Immature natural killer cell (primary cell): Measurements from ENCODE around the gene TMX2. TPM values are rescaled to one million over a fixed set of nuclear protein-coding genes. Genes with fewer than 3 reads are reported as not detected.
A peak's percentile ranks its signal among the peaks of the same experiment; 100 is the strongest.

Source experiments
- DNase-seq, 3 donors: peaks; one replicate each; pipeline ENCODE4 v3.0.0; 2022; ENCODE audit warnings: mixed read lengths in 1 of 3
- H3K27ac Mint-ChIP-seq, 6 donors: one replicate each; pipeline ENCODE4 v1.8.0; 2020; ENCODE audit warnings: mixed read lengths in 6 of 6, mild to moderate bottlenecking in 5 of 6, inconsistent platforms in 4 of 6, moderate library complexity in 3 of 6
- H3K27me3 Mint-ChIP-seq, 3 donors: one replicate each; pipeline ENCODE4 v1.8.0; 2020 to 2021; ENCODE audit warnings: low read depth in 3 of 3, mild to moderate bottlenecking in 3 of 3, mixed read lengths in 3 of 3, moderate library complexity in 3 of 3, inconsistent platforms in 1 of 3
- H3K36me3 Mint-ChIP-seq, 3 donors: one replicate each; pipeline ENCODE4 v1.8.0; 2020; ENCODE audit warnings: mixed read lengths in 3 of 3, inconsistent platforms in 2 of 3, mild to moderate bottlenecking in 2 of 3
- H3K4me1 Mint-ChIP-seq, 2 donors: one replicate each; pipeline ENCODE4 v1.8.0; 2020; ENCODE audit warnings: inconsistent platforms in 2 of 2, mild to moderate bottlenecking in 2 of 2, mixed read lengths in 2 of 2, moderate library complexity in 1 of 2
- H3K4me3 Mint-ChIP-seq, 5 donors: one replicate each; pipeline ENCODE4 v1.8.0; 2020; ENCODE audit warnings: mild to moderate bottlenecking in 5 of 5, mixed read lengths in 5 of 5, inconsistent platforms in 3 of 5, moderate library complexity in 3 of 5
- H3K9me3 Mint-ChIP-seq, 6 donors: one replicate each; pipeline ENCODE4 v1.8.0; 2020; ENCODE audit warnings: mild to moderate bottlenecking in 6 of 6, mixed read lengths in 6 of 6, inconsistent platforms in 4 of 6, moderate library complexity in 3 of 6
- polyA plus RNA-seq, 3 donors: library from polyadenylated mRNA; unstranded; fragments of 300-500 nt; fragmentation: Illumina TruSeq; gene quantifications; one replicate each; pipeline ENCODE4 v1.2.3, GENCODE V29; 2021

TMX2 gene
- polyA plus RNA-seq, 3 donors from 2014 or later, result 59.3 to 139 (median 72.1) TPM

- H3K27me3 Mint-ChIP-seq, result peaks cover 0 to 2% (median 0%) of the 10 kb centered on the region in 3 donors
- H3K4me1 Mint-ChIP-seq, result peaks cover 9 to 21% of the 10 kb centered on the region in 2 donors
- peaks cover 0 to 14% (median 3%) of the 10 kb centered on the region in 3 donors for H3K36me3 Mint-ChIP-seq
- H3K4me3 Mint-ChIP-seq, result no peak overlapping the region
- H3K9me3 Mint-ChIP-seq, result no peaks in the 10 kb centered on the region
- no peak for DNase-seq
- peak overlapping the region in 1 of 6 donors; percentile 21 for H3K27ac Mint-ChIP-seq
These were observed 23.4 kb downstream of the TMX2 start for GRCh38 chr11:57735619-57736298.

- peaks cover 3 to 13% (median 7%) of the 10 kb centered on the region in 3 donors for H3K27me3 Mint-ChIP-seq
- H3K4me1 Mint-ChIP-seq, result peaks cover 25 to 30% of the 10 kb centered on the region in 2 donors
- peaks cover 0 to 13% (median 10%) of the 10 kb centered on the region in 3 donors for H3K36me3 Mint-ChIP-seq
- peak within 1 kb of the TSS; percentile 96 to 100 (median 99) for H3K4me3 Mint-ChIP-seq
- peak; percentile 88 to 90 (median 88) for DNase-seq
- H3K9me3 Mint-ChIP-seq, result no peaks in the 10 kb centered on the region
- H3K27ac Mint-ChIP-seq, result peak within 1 kb of the TSS; percentile 97 to 100 (median 100)
These were observed 29.0 kb downstream of the TMX2 start, which contains the start of gene SELENOH for GRCh38 chr11:57741132-57742086. SELENOH (plus strand) TSS chr11:57741491; CDS start chr11:57741596, 105 bp downstream.

DNA sequence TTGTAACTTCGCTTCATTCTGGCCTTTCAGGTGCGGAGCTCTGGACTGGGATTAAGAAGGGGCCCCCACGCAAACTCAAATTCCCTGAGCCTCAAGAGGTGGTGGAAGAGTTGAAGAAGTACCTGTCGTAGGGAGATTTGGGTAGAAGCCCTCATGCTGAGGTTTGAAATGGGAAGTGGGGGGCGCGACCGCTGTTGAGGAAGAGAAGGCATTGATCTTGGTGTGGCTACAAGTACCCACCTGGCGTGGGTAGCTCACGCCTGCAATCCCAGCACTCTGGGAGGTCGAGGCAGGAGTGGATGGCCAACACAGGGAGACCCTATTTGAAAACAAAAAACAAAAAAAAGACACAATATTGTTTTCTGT, 29.7 kb downstream of the TMX2 start:
- Mint-ChIP-seq H3K27me3 (peaks cover 3 to 13% (median 7%) of the 10 kb centered on the region in 3 donors), H3K27ac (peak overlapping the region; percentile 97 to 100 (median 100)), H3K36me3 (peaks cover 2 to 13% (median 12%) of the 10 kb centered on the region in 3 donors), H3K4me3 (peak overlapping the region; percentile 96 to 100 (median 99)), H3K9me3 (no peaks in the 10 kb centered on the region), H3K4me1 (peaks cover 25 to 30% of the 10 kb centered on the region in 2 donors)
- no peak for DNase-seq

GRCh38 chr11:57744357-57744756, 32.0 kb downstream of the TMX2 start:
- no peaks in the 10 kb centered on the region for H3K9me3 Mint-ChIP-seq
- peaks cover 3 to 13% (median 7%) of the 10 kb centered on the region in 3 donors for H3K27me3 Mint-ChIP-seq
- H3K4me3 Mint-ChIP-seq, result peak overlapping the region in 3 of 5 donors; percentile 35 to 54 (median 41)
- peaks cover 25 to 30% of the 10 kb centered on the region in 2 donors for H3K4me1 Mint-ChIP-seq
- DNase-seq, result no peak
- peak overlapping the region in 3 of 6 donors; percentile 30 to 79 (median 77) for H3K27ac Mint-ChIP-seq
- peaks cover 4 to 10% (median 7%) of the 10 kb centered on the region in 3 donors for H3K36me3 Mint-ChIP-seq

DNA sequence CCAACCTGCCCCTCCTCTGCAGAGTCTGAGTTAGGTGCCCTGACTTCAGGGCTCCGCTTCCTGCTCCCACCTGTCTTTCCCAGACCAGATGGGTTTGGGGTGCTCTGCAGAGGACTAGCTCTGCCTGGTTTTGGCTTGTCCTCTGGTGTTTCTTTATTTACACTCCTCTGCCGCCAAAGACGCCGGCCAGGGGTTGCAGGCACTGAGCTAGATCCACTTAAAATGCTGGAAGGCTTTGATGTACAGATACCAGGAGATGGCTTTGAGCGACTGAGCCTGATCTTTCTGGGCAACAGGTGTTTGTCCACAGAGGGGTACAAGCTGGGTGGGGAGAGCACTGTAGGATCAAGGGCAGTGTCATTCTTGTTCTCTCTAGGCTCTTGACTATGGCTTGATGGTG, 32.8 kb downstream of the TMX2 start:
- H3K27ac Mint-ChIP-seq, result peak overlapping the region in 4 of 6 donors; percentile 11 to 81 (median 36)
- H3K27me3 Mint-ChIP-seq, result peaks cover 3 to 13% (median 7%) of the 10 kb centered on the region in 3 donors
- peaks cover 25 to 30% of the 10 kb centered on the region in 2 donors for H3K4me1 Mint-ChIP-seq
- peaks cover 4 to 10% (median 7%) of the 10 kb centered on the region in 3 donors for H3K36me3 Mint-ChIP-seq
- no peak overlapping the region for H3K4me3 Mint-ChIP-seq
- DNase-seq, result no peak
- H3K9me3 Mint-ChIP-seq, result no peaks in the 10 kb centered on the region

GRCh38 chr11:57746920-57747319, 34.5 kb downstream of the TMX2 start:
- no peak for DNase-seq

GRCh38 chr11:57751176-57751575, 38.8 kb downstream of the TMX2 start:
- no peak overlapping the region for H3K4me3 Mint-ChIP-seq
- H3K4me1 Mint-ChIP-seq, result no peaks in the 10 kb centered on the region
- H3K27ac Mint-ChIP-seq, result no peak overlapping the region
- no peaks in the 10 kb centered on the region for H3K9me3 Mint-ChIP-seq
- H3K36me3 Mint-ChIP-seq, result peaks cover 0 to 8% (median 3%) of the 10 kb centered on the region in 3 donors
- no peaks in the 10 kb centered on the region for H3K27me3 Mint-ChIP-seq
- no peak for DNase-seq

More at GRCh38 chr11:57746920-57747319, 34.5 kb downstream of the TMX2 start:
- peaks cover 15 to 20% of the 10 kb centered on the region in 2 donors for H3K4me1 Mint-ChIP-seq
- no peaks in the 10 kb centered on the region for H3K9me3 Mint-ChIP-seq
- H3K27me3 Mint-ChIP-seq, result peaks cover 0 to 3% (median 2%) of the 10 kb centered on the region in 3 donors
- peak overlapping the region; percentile 10 to 69 (median 62) for H3K27ac Mint-ChIP-seq
- peaks cover 6 to 8% (median 8%) of the 10 kb centered on the region in 3 donors for H3K36me3 Mint-ChIP-seq
- H3K4me3 Mint-ChIP-seq, result no peak overlapping the region

DNA sequence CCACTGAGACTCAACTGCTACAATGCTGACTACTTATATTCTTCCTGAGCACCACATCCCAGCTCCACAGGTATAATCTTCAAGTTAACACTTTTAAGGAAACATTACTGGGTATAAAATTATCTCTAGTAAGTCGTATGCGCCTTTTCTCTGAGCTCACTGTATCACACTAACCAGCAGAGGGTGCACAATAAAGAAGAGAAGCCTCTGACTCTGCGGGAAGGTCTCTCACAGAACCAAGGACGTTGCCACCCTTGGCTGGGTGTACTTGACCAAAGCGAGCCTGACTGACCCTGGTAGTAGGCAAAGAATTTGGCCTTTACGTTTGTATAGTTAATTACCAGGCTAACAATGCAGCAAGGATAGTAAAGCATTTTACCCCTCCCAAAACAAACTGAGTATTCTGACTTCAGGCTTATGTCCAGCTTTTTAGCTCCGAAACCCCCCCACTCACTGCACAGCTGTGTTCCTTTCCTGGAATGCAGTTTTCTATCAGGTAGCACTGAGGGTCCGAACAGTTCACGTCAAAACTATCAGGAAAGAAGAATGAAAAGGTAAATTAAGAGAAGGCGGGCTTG, 39.4 kb downstream of the TMX2 start, which contains the start of gene BTBD18:
Gene BTBD18 (minus strand): TSS at position 144 of the 578 bp plus-strand sequence. CDS start 631 bp downstream, outside the sequence.
- peaks cover 0 to 8% (median 3%) of the 10 kb centered on the region in 3 donors for H3K36me3 Mint-ChIP-seq
- DNase-seq, result no peak
- H3K27ac Mint-ChIP-seq, result peak within 1 kb of the TSS in 1 of 6 donors; percentile 36
- no peaks in the 10 kb centered on the region for H3K9me3 Mint-ChIP-seq
- no peak within 1 kb of the TSS for H3K4me3 Mint-ChIP-seq
- H3K27me3 Mint-ChIP-seq, result no peaks in the 10 kb centered on the region
- no peaks in the 10 kb centered on the region for H3K4me1 Mint-ChIP-seq

DNA sequence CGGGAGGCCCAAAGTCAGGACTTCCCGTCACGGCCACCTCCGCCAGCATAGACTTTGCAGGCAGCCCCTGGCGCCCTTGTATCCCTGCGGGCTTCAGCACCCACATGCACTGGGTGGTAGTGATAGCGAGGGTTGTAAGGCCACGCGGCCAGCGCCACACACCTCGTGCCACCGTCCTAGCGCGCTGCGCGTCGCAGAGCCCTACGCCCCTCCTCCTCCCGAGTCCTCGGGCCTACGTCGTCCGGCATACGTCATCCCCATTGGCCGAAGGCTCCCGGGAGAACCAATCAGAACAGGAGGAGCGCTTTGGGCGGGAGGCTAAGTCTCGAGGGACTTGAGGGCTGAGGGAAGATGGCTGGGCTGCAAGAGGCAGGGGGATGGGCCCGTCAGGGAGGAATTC, 40.6 kb downstream of the TMX2 start:
- no peaks in the 10 kb centered on the region for H3K27me3 Mint-ChIP-seq
- no peaks in the 10 kb centered on the region for H3K4me1 Mint-ChIP-seq
- no peaks in the 10 kb centered on the region for H3K9me3 Mint-ChIP-seq
- no peak overlapping the region for H3K27ac Mint-ChIP-seq
- DNase-seq, result no peak
- peaks cover 0 to 4% (median 0%) of the 10 kb centered on the region in 3 donors for H3K36me3 Mint-ChIP-seq
- no peak overlapping the region for H3K4me3 Mint-ChIP-seq

- H3K36me3 Mint-ChIP-seq, result peaks cover 0 to 4% (median 3%) of the 10 kb centered on the region in 3 donors
- H3K27me3 Mint-ChIP-seq, result peaks cover 0 to 4% (median 2%) of the 10 kb centered on the region in 3 donors
- H3K4me3 Mint-ChIP-seq, result no peak overlapping the region
- no peak for DNase-seq
- no peaks in the 10 kb centered on the region for H3K9me3 Mint-ChIP-seq
- peaks cover 6% of the 10 kb centered on the region in 2 donors for H3K4me1 Mint-ChIP-seq
- no peak overlapping the region for H3K27ac Mint-ChIP-seq
These were observed 45.8 kb downstream of the TMX2 start for GRCh38 chr11:57758174-57758573.

DNA sequence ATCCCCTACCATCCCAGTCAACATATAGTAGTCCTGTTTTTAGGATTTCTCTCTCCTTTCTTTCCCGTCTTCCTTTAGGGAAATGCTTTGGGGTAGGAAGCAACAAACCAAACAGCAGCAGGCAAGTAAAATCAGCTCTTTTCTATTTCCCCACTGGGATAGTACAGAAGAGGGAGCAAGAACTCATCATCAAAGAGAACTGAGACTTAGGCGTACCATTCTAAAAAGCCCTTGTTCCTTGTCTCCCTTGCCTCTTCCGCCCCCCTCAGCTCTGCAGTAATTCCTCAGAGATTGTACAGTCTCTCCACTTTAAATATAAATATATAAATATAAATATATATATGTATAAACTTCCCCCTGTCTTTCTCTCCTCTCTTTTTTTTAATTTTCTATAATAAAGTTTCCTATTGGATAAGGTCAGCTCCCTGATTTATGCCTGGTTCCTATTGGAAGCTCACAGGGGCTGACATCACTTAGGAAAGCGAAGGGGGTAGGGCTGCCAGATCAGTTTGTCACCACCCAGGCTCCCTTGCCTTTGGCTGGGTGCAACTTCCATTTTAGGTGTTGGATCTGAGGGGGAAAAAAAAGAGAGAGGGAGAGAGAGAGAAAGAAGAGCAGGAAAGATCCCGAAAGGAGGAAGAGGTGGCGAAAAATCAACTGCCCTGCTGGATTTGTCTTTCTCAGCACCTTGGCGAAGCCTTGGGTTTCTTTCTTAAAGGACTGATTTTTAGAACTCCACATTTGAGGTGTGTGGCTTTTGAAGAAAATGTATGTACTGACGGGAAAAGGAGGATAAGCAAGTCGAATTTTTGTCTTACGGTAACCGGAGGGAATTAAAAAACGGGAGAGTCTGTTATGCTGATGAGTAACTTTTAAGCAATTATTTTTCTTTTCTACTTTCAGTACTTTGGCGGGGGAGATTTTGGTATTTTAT, 49.2 kb downstream of the TMX2 start, which contains the start of gene CTNND1:
Gene CTNND1 (plus strand): TSS at position 502 of the 934 bp plus-strand sequence. CDS start 29,677 bp downstream, outside the sequence.
- H3K27ac Mint-ChIP-seq, result no peak within 1 kb of the TSS
- no peaks in the 10 kb centered on the region for H3K9me3 Mint-ChIP-seq
- DNase-seq, result no peak
- peaks cover 6% of the 10 kb centered on the region in 2 donors for H3K4me1 Mint-ChIP-seq
- peaks cover 0 to 4% (median 4%) of the 10 kb centered on the region in 3 donors for H3K27me3 Mint-ChIP-seq
- H3K36me3 Mint-ChIP-seq, result peaks cover 0 to 7% (median 4%) of the 10 kb centered on the region in 3 donors
- H3K4me3 Mint-ChIP-seq, result peak within 1 kb of the TSS in 4 of 5 donors; percentile 15 to 48 (median 40)

GRCh38 chr11:57762235-57762861, 50.0 kb downstream of the TMX2 start:
- H3K27ac Mint-ChIP-seq, result no peak overlapping the region
- no peaks in the 10 kb centered on the region for H3K9me3 Mint-ChIP-seq
- peak overlapping the region in 2 of 5 donors; percentile 19 to 39 for H3K4me3 Mint-ChIP-seq
- no peak for DNase-seq
- peaks cover 0 to 4% (median 4%) of the 10 kb centered on the region in 3 donors for H3K27me3 Mint-ChIP-seq
- H3K36me3 Mint-ChIP-seq, result peaks cover 0 to 9% (median 7%) of the 10 kb centered on the region in 3 donors
- H3K4me1 Mint-ChIP-seq, result peaks cover 6% of the 10 kb centered on the region in 2 donors
